ENCODE measurements around the gene SERPINB3. TPM values are rescaled to one million over a fixed set of nuclear protein-coding genes. Genes with fewer than 3 reads are reported as not detected.
"Not testable (repeated sequence)": the region's sequence is repeated elsewhere in the genome, so short reads cannot be mapped to it uniquely, and the experiment has no call there.

The SERPINB3 gene
- not detected in 2 replicates for total RNA-seq (2021)
- not detected for Bru-seq, nascent RNA
- not detected for BruChase-seq, experiment 1, labeled RNA remaining after a 2-hour chase
- not detected for BruChase-seq, experiment 2, labeled RNA remaining after a 6-hour chase
- long read RNA-seq = 0 reads

- H3K36me3 ChIP-seq (ENCODE audit: insufficient read depth, low read length, poor library complexity, severe bottlenecking); H3K4me1 ChIP-seq (ENCODE audit: insufficient read depth, low read length, poor library complexity, severe bottlenecking); POLR2A ChIA-PET (ENCODE audit: low non-redundant PET); CTCF ChIA-PET; H3K4me3 ChIP-seq (ENCODE audit: low read depth, low read length, poor library complexity, severe bottlenecking); H3K27me3 ChIP-seq (replicated peaks; ENCODE audit: insufficient read depth, low read depth, low read length, poor library complexity); DNase-seq (ENCODE audit: low spot score); intact Hi-C loops (cut with micrococcal nuclease; ENCODE audit: unreplicated experiment); H3K9me3 ChIP-seq (ENCODE audit: low read depth, low read length, poor library complexity, severe bottlenecking); H3K27ac ChIP-seq (ENCODE audit: low read depth, low read length, poor library complexity, severe bottlenecking); BruUV-seq (replicated peaks): not testable (repeated sequence)
Measured at GRCh38 chr18:63661750-63662149, at the start of gene SERPINB3. SERPINB3 (minus strand) TSS chr18:63661893; CDS start chr18:63661216, 677 bp downstream.

- intact Hi-C loops (cut with micrococcal nuclease; ENCODE audit: unreplicated experiment) = no loop called here
- Histone ChIP-seq H3K36me3 (ENCODE audit: insufficient read depth, low read length, poor library complexity, severe bottlenecking) (no peaks in the 10 kb centered on the region), H3K4me3 (ENCODE audit: low read depth, low read length, poor library complexity, severe bottlenecking) (no peak overlapping the region), H3K9me3 (ENCODE audit: low read depth, low read length, poor library complexity, severe bottlenecking) (no peaks in the 10 kb centered on the region), H3K27me3 (replicated peaks; ENCODE audit: insufficient read depth, low read depth, low read length, poor library complexity) (no peaks in the 10 kb centered on the region), H3K27ac (ENCODE audit: low read depth, low read length, poor library complexity, severe bottlenecking) (no peak overlapping the region), H3K4me1 (ENCODE audit: insufficient read depth, low read length, poor library complexity, severe bottlenecking) (no peaks in the 10 kb centered on the region)
- BruUV-seq (replicated peaks) = no TSS peak
- POLR2A ChIA-PET (ENCODE audit: low non-redundant PET) = no interaction called here
- CTCF ChIA-PET = no interaction called here
- DNase-seq (ENCODE audit: low spot score) = no peak
- TF ChIP-seq CTCF (conservative IDR thresholded peaks at IDR 0.05; ENCODE audit: low read depth, low read length) (no peak), EZH2 (IDR thresholded peaks at IDR 0.05; ENCODE audit: borderline replicate concordance, low read depth, low read length, poor library complexity, severe bottlenecking) (no peak)
Measured at GRCh38 chr18:63708650-63709049, 47.0 kb upstream of the SERPINB3 start.

- TF ChIP-seq EZH2 (IDR thresholded peaks at IDR 0.05; ENCODE audit: borderline replicate concordance, low read depth, low read length, poor library complexity, severe bottlenecking) (no peak), CTCF (conservative IDR thresholded peaks at IDR 0.05; ENCODE audit: low read depth, low read length) (no peak)
- H3K9me3 ChIP-seq (ENCODE audit: low read depth, low read length, poor library complexity, severe bottlenecking) = no peaks in the 10 kb centered on the region
- no peaks in the 10 kb centered on the region for H3K4me1 ChIP-seq (ENCODE audit: insufficient read depth, low read length, poor library complexity, severe bottlenecking)
- no peak overlapping the region for H3K27ac ChIP-seq (ENCODE audit: low read depth, low read length, poor library complexity, severe bottlenecking)
- intact Hi-C loops (cut with micrococcal nuclease; ENCODE audit: unreplicated experiment) = no loop called here
- no TSS peak for BruUV-seq (replicated peaks)
- CTCF ChIA-PET = no interaction called here
- no peak overlapping the region for H3K4me3 ChIP-seq (ENCODE audit: low read depth, low read length, poor library complexity, severe bottlenecking)
- no peaks in the 10 kb centered on the region for H3K36me3 ChIP-seq (ENCODE audit: insufficient read depth, low read length, poor library complexity, severe bottlenecking)
- POLR2A ChIA-PET (ENCODE audit: low non-redundant PET) = no interaction called here
- no peak for DNase-seq (ENCODE audit: low spot score)
- H3K27me3 ChIP-seq (replicated peaks; ENCODE audit: insufficient read depth, low read depth, low read length, poor library complexity) = no peaks in the 10 kb centered on the region
Measured at GRCh38 chr18:63707816-63708215, 46.1 kb upstream of the SERPINB3 start.

- H3K4me1 ChIP-seq (ENCODE audit: insufficient read depth, low read length, poor library complexity, severe bottlenecking) = no peaks in the 10 kb centered on the region
- no peak for DNase-seq (ENCODE audit: low spot score)
- no peak overlapping the region for H3K4me3 ChIP-seq (ENCODE audit: low read depth, low read length, poor library complexity, severe bottlenecking)
- no TSS peak for BruUV-seq (replicated peaks)
- H3K9me3 ChIP-seq (ENCODE audit: low read depth, low read length, poor library complexity, severe bottlenecking) = no peaks in the 10 kb centered on the region
- TF ChIP-seq EZH2 (IDR thresholded peaks at IDR 0.05; ENCODE audit: borderline replicate concordance, low read depth, low read length, poor library complexity, severe bottlenecking) (no peak), CTCF (conservative IDR thresholded peaks at IDR 0.05; ENCODE audit: low read depth, low read length) (no peak)
- ChIA-PET CTCF (no interaction called here), POLR2A (ENCODE audit: low non-redundant PET) (no interaction called here)
- H3K27me3 ChIP-seq (replicated peaks; ENCODE audit: insufficient read depth, low read depth, low read length, poor library complexity) = no peaks in the 10 kb centered on the region
- no peaks in the 10 kb centered on the region for H3K36me3 ChIP-seq (ENCODE audit: insufficient read depth, low read length, poor library complexity, severe bottlenecking)
- intact Hi-C loops (cut with micrococcal nuclease; ENCODE audit: unreplicated experiment) = no loop called here
- no peak overlapping the region for H3K27ac ChIP-seq (ENCODE audit: low read depth, low read length, poor library complexity, severe bottlenecking)
Measured at GRCh38 chr18:63705401-63705800, 43.7 kb upstream of the SERPINB3 start.
